Eye (tissue), 1 donor: ENCODE results near the gene LRRFIP1.

Source experiments
- DNase-seq: peaks from one replicate; pipeline ENCODE4 v3.0.0-alpha.2; 2015

Gene LRRFIP1

GRCh38 chr2:237691029-237691907 is 63.9 kb downstream of the LRRFIP1 start:
- DNase-seq, result no peak

- peak; percentile 95 for DNase-seq
These were observed 64.7 kb downstream of the LRRFIP1 start for GRCh38 chr2:237691908-237692600.

- peak; percentile 41 for DNase-seq
These were observed 65.4 kb downstream of the LRRFIP1 start for GRCh38 chr2:237692601-237693290.

- no peak for DNase-seq
These were observed 66.1 kb downstream of the LRRFIP1 start for GRCh38 chr2:237693291-237693994.

- no peak for DNase-seq
These were observed 67.2 kb downstream of the LRRFIP1 start for GRCh38 chr2:237694415-237695194.

GRCh38 chr2:237695201-237695780 is 67.9 kb downstream of the LRRFIP1 start:
- DNase-seq, result no peak

GRCh38 chr2:237696461-237696860 is 69.1 kb downstream of the LRRFIP1 start:
- DNase-seq, result no peak

- DNase-seq, result no peak
These were observed 70.4 kb downstream of the LRRFIP1 start for GRCh38 chr2:237697586-237698357.

- no peak for DNase-seq
These were observed 70.9 kb downstream of the LRRFIP1 start for GRCh38 chr2:237698358-237698694.

- no peak for DNase-seq
These were observed 72.6 kb downstream of the LRRFIP1 start for GRCh38 chr2:237699870-237700511.

GRCh38 chr2:237700512-237701032 is 73.2 kb downstream of the LRRFIP1 start:
- DNase-seq, result peak; percentile 70

GRCh38 chr2:237701033-237701858 is 73.9 kb downstream of the LRRFIP1 start:
- no peak for DNase-seq

- no peak for DNase-seq
These were observed 74.5 kb downstream of the LRRFIP1 start for GRCh38 chr2:237701859-237702390.

GRCh38 chr2:237702441-237703391 is 75.3 kb downstream of the LRRFIP1 start:
- DNase-seq, result no peak

GRCh38 chr2:237704501-237705434 is 77.4 kb downstream of the LRRFIP1 start:
- no peak for DNase-seq

GRCh38 chr2:237706257-237706656 is 78.9 kb downstream of the LRRFIP1 start:
- DNase-seq, result no peak

- DNase-seq, result no peak
These were observed 80.6 kb downstream of the LRRFIP1 start for GRCh38 chr2:237708065-237708398.
